ENCODE results near the gene KIAA1217. TPM values are rescaled to one million over a fixed set of nuclear protein-coding genes. Genes with fewer than 3 reads are reported as not detected.

The KIAA1217 gene
- polyA plus RNA-seq, 2 of the 4 experiments (the other 2 are of a cell fraction), result 1.5 to 2.7 TPM

DNA sequence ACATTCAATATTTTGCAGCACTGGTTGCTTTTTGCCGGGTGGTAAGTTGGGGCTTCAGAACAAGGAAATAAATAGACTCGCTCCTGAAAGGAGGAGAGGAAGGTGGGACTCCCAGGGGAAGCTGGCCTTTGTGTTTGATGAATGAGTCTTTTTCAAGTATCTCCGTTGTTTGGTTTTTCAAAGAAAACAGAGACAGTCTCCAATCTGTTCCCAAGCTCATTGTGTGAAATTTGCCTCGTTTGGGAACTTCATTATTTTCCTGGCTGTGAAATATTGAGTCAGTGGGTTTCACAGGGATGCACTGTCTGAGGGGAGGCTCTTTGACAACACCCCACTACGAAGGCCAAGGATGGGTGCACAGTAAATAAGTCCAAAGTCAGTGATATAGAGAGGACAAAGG, 38.7 kb upstream of the KIAA1217 start:
- Histone ChIP-seq H3K4me3 (no peak overlapping the region), H3K27ac (no peak overlapping the region), H3K4me2 (no peak overlapping the region), H3K4me1 (no peaks in the 10 kb centered on the region), H3K9me3 (no peaks in the 10 kb centered on the region)
- DNase-seq (ENCODE audit: low read depth in 1 of 2, low spot score in 1 of 2), result no peak
- CTCF ChIA-PET, result interaction anchor here (0.6 kb wide), 1 partner anchor 927 kb away, joined by 4 read pairs; no protein-coding TSS in a partner anchor
- POLR2A ChIA-PET, result no interaction called here
- ATAC-seq, result no peak
- TF ChIP-seq MAFK (IDR thresholded peaks at IDR 0.05; ENCODE audit: partially characterized antibody), result no peak
- no peak for TF ChIP-seq HDAC2 (IDR thresholded peaks at IDR 0.05)
- no peak for TF ChIP-seq CHD2 (IDR thresholded peaks at IDR 0.05; ENCODE audit: low read length, partially characterized antibody)
- TF ChIP-seq ESRRA (IDR thresholded peaks at IDR 0.05; ENCODE audit: borderline replicate concordance, low read length), result no peak
- no peak for TF ChIP-seq HOXA7 (CRISPR knock-in tag; IDR thresholded peaks at IDR 0.05)
- no peak for TF ChIP-seq TFCP2L1 (CRISPR knock-in tag; IDR thresholded peaks at IDR 0.05)
- TF ChIP-seq, protein P1, sequence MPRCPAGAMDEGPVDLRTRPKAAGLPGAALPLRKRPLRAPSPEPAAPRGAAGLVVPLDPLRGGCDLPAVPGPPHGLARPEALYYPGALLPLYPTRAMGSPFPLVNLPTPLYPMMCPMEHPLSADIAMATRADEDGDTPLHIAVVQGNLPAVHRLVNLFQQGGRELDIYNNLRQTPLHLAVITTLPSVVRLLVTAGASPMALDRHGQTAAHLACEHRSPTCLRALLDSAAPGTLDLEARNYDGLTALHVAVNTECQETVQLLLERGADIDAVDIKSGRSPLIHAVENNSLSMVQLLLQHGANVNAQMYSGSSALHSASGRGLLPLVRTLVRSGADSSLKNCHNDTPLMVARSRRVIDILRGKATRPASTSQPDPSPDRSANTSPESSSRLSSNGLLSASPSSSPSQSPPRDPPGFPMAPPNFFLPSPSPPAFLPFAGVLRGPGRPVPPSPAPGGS (IDR thresholded peaks at IDR 0.05), result no peak
- no peak for TF ChIP-seq HOXB13 (CRISPR knock-in tag; IDR thresholded peaks at IDR 0.05; ENCODE audit: low read depth)
- TF ChIP-seq HOXB5 (CRISPR knock-in tag; IDR thresholded peaks at IDR 0.05), result no peak
- TF ChIP-seq CBX8 (IDR thresholded peaks at IDR 0.05), result no peak
- TF ChIP-seq NPAS2 (CRISPR knock-in tag; IDR thresholded peaks at IDR 0.05; ENCODE audit: borderline replicate concordance), result no peak
- TF ChIP-seq ZFP36 (IDR thresholded peaks at IDR 0.05; ENCODE audit: borderline replicate concordance, partially characterized antibody), result no peak
- TF ChIP-seq NR3C1 (IDR thresholded peaks at IDR 0.05), result no peak
- no peak for TF ChIP-seq POLR2AphosphoS2 (conservative IDR thresholded peaks at IDR 0.05; ENCODE audit: low read length)
- TF ChIP-seq EP300 (IDR thresholded peaks at IDR 0.05), result no peak
- no peak for TF ChIP-seq SMC3 (IDR thresholded peaks at IDR 0.05)
- 2% methylated on average over 5 of the region's 5 CpGs for WGBS (ENCODE audit: missing lambda C conversion rate)
- FAIRE-seq, result no peak

DNA sequence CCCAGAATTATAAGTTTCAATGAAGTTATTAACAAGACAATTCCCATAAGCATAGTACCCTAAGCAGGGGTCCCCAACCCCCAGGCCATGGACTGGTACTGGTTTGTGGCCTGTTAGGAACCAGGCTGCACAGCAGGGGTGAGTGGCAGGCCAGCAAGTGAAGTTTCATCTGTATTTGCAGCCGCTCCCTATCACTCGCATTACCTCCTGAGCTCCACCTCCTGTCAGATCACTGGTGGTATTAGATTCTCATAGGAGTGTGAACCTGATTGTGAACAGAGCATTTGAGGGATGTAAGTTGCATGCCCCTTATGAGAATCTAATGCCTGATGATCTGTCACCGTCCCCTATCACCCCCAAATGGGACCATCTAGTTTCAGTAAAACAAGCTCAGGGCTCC, 36.0 kb upstream of the KIAA1217 start:
- ChIA-PET POLR2A (no interaction called here), CTCF (interaction anchor here (1.0 kb wide), 1 partner anchor 797 kb away, joined by 3 read pairs; no protein-coding TSS in a partner anchor)
- no peak for ATAC-seq
- Histone ChIP-seq H3K4me2 (no peak overlapping the region), H3K4me3 (no peak overlapping the region), H3K27ac (no peak overlapping the region), H3K9me3 (no peaks in the 10 kb centered on the region), H3K4me1 (no peaks in the 10 kb centered on the region)
- no peak for TF ChIP-seq MYC (IDR thresholded peaks at IDR 0.05; ENCODE audit: borderline replicate concordance, low read length)
- TF ChIP-seq, protein P2, sequence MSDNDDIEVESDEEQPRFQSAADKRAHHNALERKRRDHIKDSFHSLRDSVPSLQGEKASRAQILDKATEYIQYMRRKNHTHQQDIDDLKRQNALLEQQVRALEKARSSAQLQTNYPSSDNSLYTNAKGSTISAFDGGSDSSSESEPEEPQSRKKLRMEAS (IDR thresholded peaks at IDR 0.05), result no peak
- no peak for TF ChIP-seq TP53 (CRISPR knock-in tag; IDR thresholded peaks at IDR 0.05)
- no peak for TF ChIP-seq HDAC2 (IDR thresholded peaks at IDR 0.05)
- no peak for TF ChIP-seq JUN (IDR thresholded peaks at IDR 0.05)
- DNase-seq (ENCODE audit: low read depth in 1 of 2, low spot score in 1 of 2), result no peak
- no peak for FAIRE-seq
- 50% methylated on average over 3 of the region's 3 CpGs for WGBS (ENCODE audit: missing lambda C conversion rate)

DNA sequence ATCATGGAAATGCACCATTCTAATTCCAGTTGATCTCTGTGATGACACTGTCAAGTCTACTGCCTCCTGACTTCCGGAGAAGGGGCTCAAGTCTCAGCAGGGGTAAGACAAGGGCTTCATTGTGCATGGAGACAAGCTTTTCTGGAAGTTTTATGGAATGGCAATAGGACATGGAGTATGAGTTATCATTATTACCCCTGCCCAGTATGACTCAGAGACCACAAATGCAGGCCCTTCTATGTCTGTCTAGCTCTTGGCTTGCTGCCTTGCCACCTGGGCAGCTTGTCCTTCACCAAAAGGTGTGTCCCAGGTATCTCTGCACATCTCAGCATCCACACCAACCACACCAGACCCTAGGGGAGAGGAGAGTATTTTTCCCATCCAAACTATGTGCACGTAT, 34.9 kb upstream of the KIAA1217 start:
- Histone ChIP-seq H3K4me2 (no peak overlapping the region), H3K4me3 (no peak overlapping the region), H3K4me1 (no peaks in the 10 kb centered on the region), H3K27ac (no peak overlapping the region), H3K9me3 (no peaks in the 10 kb centered on the region)
- no peak for ATAC-seq
- FAIRE-seq, result no peak
- ChIA-PET CTCF (no interaction called here), POLR2A (no interaction called here)
- no peak for TF ChIP-seq HEYL (CRISPR knock-in tag; IDR thresholded peaks at IDR 0.05)
- TF ChIP-seq, protein P3, sequence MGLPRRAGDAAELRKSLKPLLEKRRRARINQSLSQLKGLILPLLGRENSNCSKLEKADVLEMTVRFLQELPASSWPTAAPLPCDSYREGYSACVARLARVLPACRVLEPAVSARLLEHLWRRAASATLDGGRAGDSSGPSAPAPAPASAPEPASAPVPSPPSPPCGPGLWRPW (IDR thresholded peaks at IDR 0.05), result no peak
- TF ChIP-seq MYC (IDR thresholded peaks at IDR 0.05; ENCODE audit: borderline replicate concordance, low read length), result no peak
- TF ChIP-seq, protein P4, sequence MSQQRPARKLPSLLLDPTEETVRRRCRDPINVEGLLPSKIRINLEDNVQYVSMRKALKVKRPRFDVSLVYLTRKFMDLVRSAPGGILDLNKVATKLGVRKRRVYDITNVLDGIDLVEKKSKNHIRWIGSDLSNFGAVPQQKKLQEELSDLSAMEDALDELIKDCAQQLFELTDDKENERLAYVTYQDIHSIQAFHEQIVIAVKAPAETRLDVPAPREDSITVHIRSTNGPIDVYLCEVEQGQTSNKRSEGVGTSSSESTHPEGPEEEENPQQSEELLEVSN (IDR thresholded peaks at IDR 0.05; ENCODE audit: borderline replicate concordance, low read depth), result no peak
- TF ChIP-seq CBX8 (IDR thresholded peaks at IDR 0.05), result no peak
- TF ChIP-seq, protein P1 (IDR thresholded peaks at IDR 0.05), result no peak
- TF ChIP-seq ZFP36 (IDR thresholded peaks at IDR 0.05; ENCODE audit: borderline replicate concordance, partially characterized antibody), result no peak
- no peak for TF ChIP-seq ZC3H11A (IDR thresholded peaks at IDR 0.05)
- TF ChIP-seq FOSL2 (IDR thresholded peaks at IDR 0.05), result no peak
- TF ChIP-seq FOSL2 (CRISPR knock-in tag; IDR thresholded peaks at IDR 0.05), result no peak
- no peak for TF ChIP-seq EP300 (IDR thresholded peaks at IDR 0.05)
- no peak for TF ChIP-seq RAD21 (conservative IDR thresholded peaks at IDR 0.05 in 1 of 2, IDR thresholded peaks at IDR 0.05 in 1 of 2)
- no peak for TF ChIP-seq HOXB5 (CRISPR knock-in tag; IDR thresholded peaks at IDR 0.05)
- no peak for TF ChIP-seq ZNF302 (CRISPR knock-in tag; IDR thresholded peaks at IDR 0.05)
- TF ChIP-seq FOSB (CRISPR knock-in tag; IDR thresholded peaks at IDR 0.05), result no peak
- no peak for TF ChIP-seq MAZ (IDR thresholded peaks at IDR 0.05; ENCODE audit: borderline replicate concordance, low read depth, low read length)
- 3% methylated on average over 2 of the region's 2 CpGs for WGBS (ENCODE audit: missing lambda C conversion rate)
- DNase-seq (ENCODE audit: low read depth in 1 of 2, low spot score in 1 of 2), result no peak
